ENCODE data around the gene SIX5. TPM values are rescaled to one million over a fixed set of nuclear protein-coding genes. Genes with fewer than 3 reads are reported as not detected.

Gene SIX5
- total RNA-seq, 1 experiment from 2014 or later: 26.0 TPM

GRCh38 chr19:45754323-45754722 lies 14.7 kb downstream of the SIX5 start:
- peaks cover 3% of the 10 kb centered on the region for H3K4me1 Mint-ChIP-seq
- ATAC-seq: no peak
- ChIA-PET CTCF (interaction anchor here (1.0 to 7.3 kb wide), 12 partner anchors 11 to 109 kb away, joined by 3 to 93 read pairs (median 6); partner anchors contain the start of genes DMWD, FOXA3, QPCTL and SIX5), POLR2A (interaction anchor here (0.8 kb wide), 2 partner anchors 15 to 16 kb away, joined by 3 read pairs; partner anchors contain the start of gene SIX5)
- no peaks in the 10 kb centered on the region for H3K9me3 Mint-ChIP-seq
- H3K36me3 Mint-ChIP-seq: no peaks in the 10 kb centered on the region
- no peak overlapping the region for H3K4me3 Mint-ChIP-seq
- no peak for TF ChIP-seq SOX15 (CRISPR knock-in tag; IDR thresholded peaks at IDR 0.05)
- no peak for TF ChIP-seq ERG (CRISPR knock-in tag; IDR thresholded peaks at IDR 0.05)
- no peak for TF ChIP-seq FOXJ3 (CRISPR knock-in tag; IDR thresholded peaks at IDR 0.05; ENCODE audit: borderline replicate concordance)
- no peak for TF ChIP-seq JUN (CRISPR knock-in tag; IDR thresholded peaks at IDR 0.05)
- TF ChIP-seq ZBTB21 (CRISPR knock-in tag; IDR thresholded peaks at IDR 0.05; ENCODE audit: borderline replicate concordance): no peak
- no peak for TF ChIP-seq JAZF1 (CRISPR knock-in tag; IDR thresholded peaks at IDR 0.05)
- peaks cover 17% of the 10 kb centered on the region for H3K27me3 Mint-ChIP-seq (ENCODE audit: low read depth)
- no peak overlapping the region for H3K27ac Mint-ChIP-seq
- no peak for DNase-seq (ENCODE audit: low spot score)

GRCh38 chr19:45753548-45753947 lies 15.5 kb downstream of the SIX5 start:
- ChIA-PET POLR2A (interaction anchor here (0.7 to 2.9 kb wide), 3 partner anchors 15 to 17 kb away, joined by 3 to 20 read pairs (median 3); partner anchors contain the start of gene SIX5), CTCF (interaction anchor here (0.6 to 7.3 kb wide), 23 partner anchors 8 to 287 kb away, joined by 3 to 93 read pairs (median 6); partner anchors contain the start of genes DMPK, DMWD, FBXO46 and FOXA3)
- H3K4me3 Mint-ChIP-seq: no peak overlapping the region
- H3K27ac Mint-ChIP-seq: no peak overlapping the region
- peaks cover 12% of the 10 kb centered on the region for H3K27me3 Mint-ChIP-seq (ENCODE audit: low read depth)
- H3K9me3 Mint-ChIP-seq: no peaks in the 10 kb centered on the region
- peak; percentile 73 for DNase-seq (ENCODE audit: low spot score)
- TF ChIP-seq SOX15 (CRISPR knock-in tag; IDR thresholded peaks at IDR 0.05): no peak
- TF ChIP-seq TCF7 (CRISPR knock-in tag; IDR thresholded peaks at IDR 0.05; ENCODE audit: low read depth): no peak
- no peak for TF ChIP-seq TEAD4 (CRISPR knock-in tag; IDR thresholded peaks at IDR 0.05)
- TF ChIP-seq IRF2 (CRISPR knock-in tag; IDR thresholded peaks at IDR 0.05; ENCODE audit: borderline replicate concordance, low read depth): no peak
- TF ChIP-seq FOXJ3 (CRISPR knock-in tag; IDR thresholded peaks at IDR 0.05; ENCODE audit: borderline replicate concordance): no peak
- no peak for TF ChIP-seq GRHL2 (CRISPR knock-in tag; IDR thresholded peaks at IDR 0.05; ENCODE audit: insufficient replicate concordance, severe bottlenecking)
- TF ChIP-seq E2F1 (CRISPR knock-in tag; IDR thresholded peaks at IDR 0.05): no peak
- no peak for TF ChIP-seq SP1 (CRISPR knock-in tag; conservative IDR thresholded peaks at IDR 0.05)
- TF ChIP-seq E2F4 (CRISPR knock-in tag; IDR thresholded peaks at IDR 0.05; ENCODE audit: borderline replicate concordance, low read depth): no peak
- H3K36me3 Mint-ChIP-seq: no peaks in the 10 kb centered on the region
- ATAC-seq: peak; percentile 95
- peaks cover 3% of the 10 kb centered on the region for H3K4me1 Mint-ChIP-seq

GRCh38 chr19:45752639-45753038 lies 16.4 kb downstream of the SIX5 start:
- H3K9me3 Mint-ChIP-seq: no peaks in the 10 kb centered on the region
- ChIA-PET CTCF (interaction anchor here (0.6 to 7.3 kb wide), 7 partner anchors 10 to 60 kb away, joined by 3 to 93 read pairs (median 13); partner anchors contain the start of genes QPCTL and SIX5), POLR2A (interaction anchor here (1.1 to 2.9 kb wide), 2 partner anchors 16 to 23 kb away, joined by 4 to 20 read pairs; partner anchors contain the start of gene SIX5)
- H3K27me3 Mint-ChIP-seq (ENCODE audit: low read depth): peaks cover 8% of the 10 kb centered on the region
- ATAC-seq (no peak), DNase-seq (ENCODE audit: low spot score) (no peak)
- no peak overlapping the region for H3K27ac Mint-ChIP-seq
- H3K36me3 Mint-ChIP-seq: no peaks in the 10 kb centered on the region
- H3K4me3 Mint-ChIP-seq: no peak overlapping the region
- H3K4me1 Mint-ChIP-seq: peaks cover 3% of the 10 kb centered on the region
- no peak for TF ChIP-seq ZNF423 (CRISPR knock-in tag; IDR thresholded peaks at IDR 0.05)
- no peak for TF ChIP-seq NR3C1 (CRISPR knock-in tag; conservative IDR thresholded peaks at IDR 0.05; ENCODE audit: low read depth)
- no peak for TF ChIP-seq PREB (CRISPR knock-in tag; IDR thresholded peaks at IDR 0.05; ENCODE audit: borderline replicate concordance)
- TF ChIP-seq RORB (CRISPR knock-in tag; IDR thresholded peaks at IDR 0.05): no peak
- no peak for TF ChIP-seq TCF7 (CRISPR knock-in tag; IDR thresholded peaks at IDR 0.05; ENCODE audit: low read depth)
- no peak for TF ChIP-seq ZMAT4 (CRISPR knock-in tag; IDR thresholded peaks at IDR 0.05)
- no peak for TF ChIP-seq ZNF317 (CRISPR knock-in tag; IDR thresholded peaks at IDR 0.05; ENCODE audit: borderline replicate concordance, low read depth)
- TF ChIP-seq ZBTB21 (CRISPR knock-in tag; IDR thresholded peaks at IDR 0.05; ENCODE audit: borderline replicate concordance): no peak
- no peak for TF ChIP-seq E2F4 (CRISPR knock-in tag; IDR thresholded peaks at IDR 0.05; ENCODE audit: borderline replicate concordance, low read depth)
- no peak for TF ChIP-seq KAT7 (CRISPR knock-in tag; IDR thresholded peaks at IDR 0.05; ENCODE audit: borderline replicate concordance)
- no peak for TF ChIP-seq CREB1 (CRISPR knock-in tag; IDR thresholded peaks at IDR 0.05)
- no peak for TF ChIP-seq ZNF416 (CRISPR knock-in tag; IDR thresholded peaks at IDR 0.05)
- no peak for TF ChIP-seq ZBTB43 (CRISPR knock-in tag; IDR thresholded peaks at IDR 0.05)

All from WTC11 (cell line).